ENCODE data around the gene RGS5. TPM values are rescaled to one million over a fixed set of nuclear protein-coding genes. Genes with fewer than 3 reads are reported as not detected.
"Not testable (repeated sequence)": the region's sequence is repeated elsewhere in the genome, so short reads cannot be mapped to it uniquely, and the experiment has no call there.

The RGS5 gene
- total RNA-seq = 2.3 and 3.7 TPM in 2 replicates
- 2.8 TPM for polyA plus RNA-seq (2012)

DNA sequence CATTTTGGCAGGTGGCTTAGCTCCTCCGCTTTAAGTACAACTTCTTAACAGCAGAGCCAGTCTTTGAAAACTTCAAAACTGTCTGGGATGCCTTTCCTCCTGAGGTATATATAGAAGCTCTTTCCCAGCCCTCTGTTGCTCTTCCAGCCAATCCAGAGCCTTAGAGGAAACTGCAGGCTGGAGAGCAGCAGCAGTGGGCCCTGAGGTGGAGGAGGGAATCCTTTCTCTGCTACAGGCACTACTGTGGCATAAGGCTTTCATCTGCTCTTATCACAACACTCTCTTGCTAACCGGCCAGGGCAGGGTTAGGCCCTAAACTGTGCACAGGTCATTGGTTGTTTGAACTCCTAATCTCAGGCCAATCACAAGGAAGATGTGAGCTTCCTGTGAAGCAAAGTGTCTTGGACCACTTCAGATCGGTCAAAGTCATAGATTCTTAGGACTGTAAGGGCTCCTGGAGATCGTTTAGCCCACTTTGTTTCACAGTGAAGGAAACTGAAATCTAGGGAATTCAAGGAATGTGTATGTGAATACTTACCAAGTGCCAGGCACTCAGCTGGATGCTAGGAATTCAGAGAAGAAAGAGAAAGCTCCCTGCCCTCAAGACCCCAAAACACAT is at the start of gene RGS5:
RGS5 (minus strand) TSS at position 84 of the 619 bp plus-strand sequence; CDS start at position 3, 81 bp downstream.
- DNase-seq (ENCODE audit: low read depth) = peak; percentile 14

- DNase-seq (ENCODE audit: low read depth) = no peak
Observed at GRCh38 chr1:163250382-163250974, 47.8 kb upstream of the RGS5 start.

- DNase-seq (ENCODE audit: low read depth) = no peak
Observed at GRCh38 chr1:163248064-163248463, 45.3 kb upstream of the RGS5 start.

DNA sequence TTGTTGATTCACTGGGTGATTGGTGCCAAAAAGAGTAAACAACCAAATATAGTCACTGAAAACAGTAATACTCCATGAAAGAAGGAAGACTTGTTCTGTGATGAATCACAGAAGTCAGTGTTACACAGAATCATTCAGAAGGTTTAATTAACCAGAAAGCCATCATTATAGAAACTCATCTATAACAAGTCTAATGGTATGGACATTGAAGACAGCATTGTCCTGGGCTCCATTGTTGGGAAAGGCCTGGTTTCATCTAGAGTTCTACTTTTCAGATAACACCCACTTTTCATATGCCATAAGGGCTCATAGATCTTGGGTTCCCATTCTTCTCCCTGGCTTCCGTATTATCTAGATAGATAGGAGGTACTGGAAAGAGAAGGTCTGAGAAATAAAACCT is 41.9 kb upstream of the RGS5 start:
- not testable (repeated sequence) for DNase-seq (ENCODE audit: low read depth)

DNA sequence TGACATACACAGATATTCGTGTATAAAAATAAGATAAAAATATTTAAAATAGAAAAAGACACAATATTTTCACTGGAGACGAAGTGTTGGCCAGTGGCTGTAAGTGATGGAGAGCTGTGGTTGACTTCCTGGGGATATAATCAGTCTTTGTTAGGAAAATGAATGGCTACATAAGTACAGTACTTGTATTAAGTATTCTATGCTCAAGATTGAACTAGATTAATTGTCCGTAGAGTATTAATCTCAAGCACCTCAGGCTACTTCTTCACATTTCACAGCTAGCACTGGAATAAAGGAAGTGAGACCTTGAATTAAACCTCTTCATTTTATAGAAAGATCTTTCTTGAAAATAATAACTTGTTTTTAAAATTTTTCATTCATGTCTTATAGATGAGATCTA is 39.0 kb upstream of the RGS5 start:
- no peak for DNase-seq (ENCODE audit: low read depth)

- no peak for DNase-seq (ENCODE audit: low read depth)
Observed at GRCh38 chr1:163240705-163241104, 38.0 kb upstream of the RGS5 start.

- not testable (repeated sequence) for DNase-seq (ENCODE audit: low read depth)
Observed at GRCh38 chr1:163233643-163234042, 30.9 kb upstream of the RGS5 start.

- DNase-seq (ENCODE audit: low read depth) = peak; percentile 78
Observed at GRCh38 chr1:163231385-163231784, 28.7 kb upstream of the RGS5 start.

GRCh38 chr1:163230827-163231226 is 28.1 kb upstream of the RGS5 start:
- DNase-seq (ENCODE audit: low read depth) = peak; percentile 2

GRCh38 chr1:163228271-163228670 is 25.6 kb upstream of the RGS5 start:
- not testable (repeated sequence) for DNase-seq (ENCODE audit: low read depth)

DNA sequence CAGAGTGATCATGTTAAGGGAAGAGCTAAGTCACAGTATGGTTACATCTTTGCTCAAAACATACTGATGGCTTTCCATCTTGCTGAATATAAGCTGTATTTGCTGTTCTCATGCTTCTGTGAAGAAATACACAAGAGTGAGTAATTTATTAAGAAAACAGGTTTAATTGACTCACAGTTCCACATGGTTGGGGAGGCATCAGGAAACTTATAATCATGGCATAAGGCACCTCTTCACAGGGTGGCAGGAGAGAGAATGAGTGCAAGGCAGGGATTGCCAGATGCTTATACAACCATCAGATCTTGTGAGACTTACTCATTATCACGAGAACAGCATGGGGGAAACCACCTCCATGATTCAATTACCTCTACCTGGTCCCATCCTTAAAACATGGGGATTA is 24.4 kb upstream of the RGS5 start:
- DNase-seq (ENCODE audit: low read depth) = no peak

GRCh38 chr1:163213626-163214025 is 10.9 kb upstream of the RGS5 start:
- DNase-seq (ENCODE audit: low read depth) = no peak

DNA sequence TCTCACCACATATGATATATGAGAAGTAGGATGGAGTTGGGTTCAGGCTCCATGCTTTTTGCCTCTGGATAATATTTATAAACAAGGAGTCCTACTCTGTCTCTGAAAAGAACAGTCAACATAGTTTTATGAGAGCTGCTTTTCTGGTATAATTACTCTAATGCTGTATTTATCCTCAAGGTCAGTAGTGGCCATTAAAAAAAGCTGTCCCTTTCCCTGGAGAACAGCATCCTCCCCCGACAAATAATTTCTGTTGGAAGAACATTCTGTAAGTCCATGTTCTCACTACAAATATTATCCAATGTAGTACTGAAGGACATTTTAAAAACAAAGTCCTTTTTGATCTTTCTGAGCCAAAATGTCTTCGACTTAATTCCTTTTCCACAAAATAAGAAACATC is 9.0 kb upstream of the RGS5 start:
- no peak for DNase-seq (ENCODE audit: low read depth)

- DNase-seq (ENCODE audit: low read depth) = no peak
Observed at GRCh38 chr1:163205513-163205912, 2.8 kb upstream of the RGS5 start.

DNA sequence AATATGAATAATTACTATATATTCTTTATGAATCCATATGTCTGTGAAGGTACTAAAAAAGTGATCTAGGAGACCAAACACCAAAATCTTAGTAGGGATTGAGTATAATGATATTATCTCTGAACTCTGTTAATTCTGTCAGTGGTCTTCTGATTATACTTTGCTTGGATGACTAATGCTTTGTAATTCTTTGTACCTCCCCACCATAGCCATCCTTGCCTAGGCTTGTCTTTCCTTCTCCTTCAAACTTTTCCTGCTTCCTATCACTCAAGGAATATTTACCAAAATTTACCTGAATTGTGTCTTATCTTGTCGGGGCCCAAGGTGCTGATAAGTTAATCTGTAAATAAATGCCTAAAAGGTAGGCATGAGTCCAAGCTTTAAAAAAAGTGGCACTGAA is 845 bp upstream of the RGS5 start:
- DNase-seq (ENCODE audit: low read depth) = no peak

- DNase-seq (ENCODE audit: low read depth) = no peak
Observed at GRCh38 chr1:163201906-163202305, 810 bp downstream of the RGS5 start.

DNA sequence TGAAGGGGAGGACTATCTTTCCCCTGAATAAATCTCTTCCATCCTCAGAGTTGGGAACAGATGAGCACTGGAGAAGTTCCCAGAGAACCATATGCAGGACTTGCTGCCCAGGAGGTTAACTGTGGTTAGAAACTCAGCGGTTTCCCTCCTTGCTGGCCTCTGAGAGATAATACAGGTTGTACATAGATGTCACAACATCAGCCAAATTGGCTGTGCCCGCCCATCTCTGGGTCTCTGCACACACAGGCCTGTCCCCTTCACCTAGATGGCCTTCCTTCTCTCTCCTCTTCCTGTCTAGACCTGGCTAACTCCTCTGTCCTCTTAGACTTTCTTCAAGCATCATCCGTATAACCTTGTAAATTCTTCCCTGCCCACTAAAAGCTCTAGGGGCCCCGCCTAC is 5.7 kb downstream of the RGS5 start:
- no peak for DNase-seq (ENCODE audit: low read depth)

DNA sequence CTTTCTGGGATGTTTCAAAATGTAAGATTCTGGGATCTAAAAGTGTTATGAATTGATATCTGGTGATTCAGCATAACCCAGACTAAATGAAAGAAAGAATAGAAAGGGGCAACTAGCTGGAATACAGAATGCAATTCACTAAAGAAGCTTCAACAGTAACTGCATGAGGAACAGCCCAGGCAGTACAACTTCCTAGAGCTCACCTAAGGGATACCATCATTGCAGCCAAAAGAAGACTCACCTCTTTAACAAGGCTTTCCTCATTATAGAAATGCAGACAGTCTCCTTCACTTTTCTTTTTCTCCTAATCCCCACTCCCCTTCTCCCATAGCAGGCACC is 6.3 kb downstream of the RGS5 start:
- DNase-seq (ENCODE audit: low read depth) = no peak

DNA sequence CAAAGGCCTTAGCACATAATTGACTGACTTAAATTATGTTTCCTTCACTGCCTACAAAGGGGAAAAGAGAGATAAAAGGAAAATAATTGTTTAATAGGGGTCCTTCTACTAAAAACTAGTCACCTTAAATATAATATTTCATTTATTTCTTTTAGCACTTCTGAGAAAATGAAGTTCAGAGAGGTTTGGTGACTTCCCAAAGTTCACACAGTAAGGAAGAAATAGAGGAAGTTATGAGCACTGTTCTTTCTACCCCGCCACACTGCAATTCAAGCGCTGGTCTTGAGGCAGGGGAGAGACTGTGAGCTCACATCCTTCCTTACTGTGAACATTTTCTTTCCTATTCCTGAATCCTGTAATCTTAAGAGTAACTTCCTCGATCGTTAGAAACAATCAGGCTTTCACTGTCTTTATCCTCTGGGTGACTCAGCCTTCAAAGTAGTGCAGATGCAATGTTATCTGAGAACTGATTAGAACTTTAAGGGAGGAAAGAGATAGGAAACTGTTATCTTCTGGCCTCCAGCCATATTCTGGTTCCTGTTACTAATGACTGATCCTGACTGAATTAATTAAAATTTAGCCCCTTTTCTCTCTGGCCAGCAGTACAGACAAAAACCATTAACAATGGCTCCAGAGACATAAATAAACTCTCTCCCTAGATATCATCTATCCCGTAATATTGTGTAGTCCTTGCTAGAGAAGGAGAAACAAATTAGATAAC is 6.8 kb downstream of the RGS5 start:
- no peak for DNase-seq (ENCODE audit: low read depth)

DNA sequence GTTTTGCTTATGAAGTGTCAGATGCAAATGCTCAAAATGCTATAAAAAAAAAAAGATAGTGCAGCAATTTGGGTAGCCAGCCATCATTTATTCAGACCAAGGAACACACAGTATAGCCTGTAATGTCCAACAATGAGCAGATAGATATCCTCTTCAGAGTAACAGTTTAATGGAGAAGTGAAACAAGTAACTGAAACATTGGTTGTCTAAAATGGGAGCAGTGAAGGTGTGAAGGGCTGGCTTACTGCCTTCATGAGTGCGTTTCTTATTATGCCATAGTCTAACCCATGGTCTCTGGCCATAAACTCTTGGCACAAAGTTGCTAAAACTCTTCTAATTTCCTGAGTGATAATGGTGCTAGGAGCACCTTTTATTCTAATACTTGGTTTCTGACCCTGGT is 11.4 kb downstream of the RGS5 start:
- no peak for DNase-seq (ENCODE audit: low read depth)

DNA sequence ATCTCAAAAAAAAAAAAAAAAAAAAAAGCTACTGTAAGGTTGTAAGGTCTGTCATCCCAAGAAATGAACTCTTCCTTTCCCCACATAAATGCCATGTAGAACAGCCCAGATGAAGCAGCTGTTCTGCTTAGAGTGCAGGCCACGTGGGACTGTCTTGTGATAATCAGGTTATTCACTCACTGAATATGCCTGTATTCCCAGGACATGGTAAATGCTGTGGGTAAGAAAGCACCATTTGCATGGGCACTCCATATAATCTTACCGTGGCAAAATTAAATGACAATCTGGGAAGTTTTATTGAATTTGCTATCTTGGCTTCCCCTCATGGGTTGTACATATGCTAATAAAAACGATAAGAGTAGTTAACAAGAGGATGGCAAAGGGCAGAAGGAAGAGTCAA is 13.8 kb downstream of the RGS5 start:
- DNase-seq (ENCODE audit: low read depth) = no peak

- no peak for DNase-seq (ENCODE audit: low read depth)
Observed at GRCh38 chr1:163187849-163188248, 14.9 kb downstream of the RGS5 start.

DNA sequence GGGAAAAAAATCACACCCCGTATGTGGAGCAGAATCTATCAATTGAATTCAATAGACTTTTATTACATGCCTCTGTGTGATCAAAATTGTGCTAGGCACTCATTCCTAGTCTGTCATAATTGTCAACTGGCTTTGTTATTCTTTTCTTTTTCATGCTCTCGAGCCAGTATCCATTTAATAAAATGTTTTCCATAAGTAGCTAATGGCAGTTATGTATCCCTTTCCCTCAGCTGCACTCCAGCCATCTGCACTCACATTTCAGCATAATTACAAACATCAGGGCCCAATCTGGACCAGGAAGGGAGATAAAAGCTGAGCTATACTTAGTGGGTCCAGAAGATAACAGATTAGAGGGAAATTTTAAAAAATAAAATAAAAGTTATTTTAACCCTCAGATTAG is 15.9 kb downstream of the RGS5 start:
- no peak for DNase-seq (ENCODE audit: low read depth)

Measured in myocyte (in vitro differentiated cells).